Measurements from ENCODE around the gene CEACAM8.
"Not testable (repeated sequence)": the region's sequence is repeated elsewhere in the genome, so short reads cannot be mapped to it uniquely, and the experiment has no call there.

The CEACAM8 gene

GRCh38 chr19:42540071-42540553, 54.6 kb downstream of the CEACAM8 start:
- DNase-seq, result no peak

DNA sequence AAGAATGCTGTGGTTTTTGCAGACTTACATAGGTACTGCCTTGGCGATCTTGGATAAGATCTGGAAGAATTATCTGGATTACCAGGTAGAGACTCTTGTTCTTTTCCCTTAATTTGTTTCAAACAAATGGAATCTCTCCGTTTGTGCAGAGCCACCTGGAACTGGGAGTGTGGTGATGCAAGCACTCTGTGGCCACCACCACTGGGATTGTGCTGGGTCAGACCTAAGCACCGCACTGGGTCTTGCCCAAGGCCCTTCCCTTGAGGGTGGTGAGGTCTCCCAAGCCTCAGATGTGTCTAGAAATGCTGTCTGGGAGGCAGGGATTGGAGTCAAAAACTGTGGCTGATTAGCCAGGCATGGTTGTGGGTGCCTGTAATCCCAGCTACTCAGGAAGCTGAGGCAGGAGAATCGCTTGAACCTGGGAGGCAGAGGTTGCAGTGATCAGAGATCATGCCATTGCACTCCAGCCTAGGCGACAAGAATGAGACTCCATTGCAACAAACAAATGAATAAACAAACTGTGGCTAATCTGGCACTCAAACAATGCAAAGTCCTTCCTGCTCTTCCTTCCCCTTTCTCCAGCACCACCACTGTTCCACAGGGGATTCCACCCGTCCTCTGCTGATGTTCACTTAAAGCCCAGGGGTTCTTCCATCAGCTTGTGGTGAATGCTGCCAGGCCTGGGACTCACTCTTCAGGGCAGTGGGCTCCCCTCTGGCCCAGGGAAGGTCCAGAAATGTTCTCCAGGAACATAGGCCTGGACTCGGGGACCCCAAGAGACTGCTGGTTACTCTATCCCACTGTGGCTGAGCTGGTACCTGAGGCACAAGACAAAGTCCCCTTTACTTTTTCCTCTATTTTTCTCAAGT, 55.6 kb downstream of the CEACAM8 start:
- DNase-seq, result no peak

DNA sequence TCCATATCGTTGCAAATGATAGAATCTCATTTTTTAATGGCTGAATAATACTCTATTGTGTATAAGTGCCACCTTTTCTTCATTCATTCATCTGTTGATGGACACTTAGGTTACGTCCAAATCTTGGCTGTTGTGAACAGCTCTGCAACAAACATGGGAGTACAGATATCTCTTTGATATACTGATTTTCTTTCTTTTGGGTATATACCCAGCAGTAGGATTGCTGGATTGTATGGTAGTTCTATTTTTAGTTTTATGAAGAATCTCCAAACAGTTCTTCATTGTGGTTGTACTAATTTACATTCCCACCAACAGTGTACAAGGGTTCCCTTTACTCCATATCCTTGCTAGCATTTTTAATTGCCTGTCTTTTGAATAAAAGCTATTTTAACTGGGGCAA, 59.4 kb downstream of the CEACAM8 start:
- DNase-seq, result not testable (repeated sequence)

- no peak for DNase-seq
Measured at GRCh38 chr19:42534391-42534790, 60.3 kb downstream of the CEACAM8 start.

DNA sequence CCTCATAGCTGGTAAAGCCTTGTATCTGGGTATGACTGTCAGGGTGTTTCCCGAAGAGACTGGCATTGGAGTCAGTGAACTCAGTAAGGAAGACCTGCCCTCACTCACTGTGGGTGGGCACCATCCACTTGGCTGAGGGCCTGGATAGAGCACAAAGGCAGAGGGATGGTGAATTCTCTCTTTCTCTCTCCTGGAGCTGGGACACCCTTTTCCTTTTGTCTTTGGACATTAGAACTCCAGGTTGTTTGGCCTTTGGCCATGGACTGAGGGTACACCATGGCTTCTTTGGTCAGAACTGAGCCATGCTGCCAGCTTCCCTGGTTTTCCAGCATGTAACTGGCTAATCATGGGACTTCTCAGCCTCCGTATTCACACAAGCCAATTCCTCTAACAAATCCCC, 61.8 kb downstream of the CEACAM8 start:
- no peak for DNase-seq

GRCh38 chr19:42531313-42531712, 63.4 kb downstream of the CEACAM8 start:
- DNase-seq, result no peak

All from NCI-H1436 treated with DMSO at 0.1 percent for 48 hours (cell line).